ENCODE measurements around the gene FBXO15. TPM values are rescaled to one million over a fixed set of nuclear protein-coding genes. Genes with fewer than 3 reads are reported as not detected.

The FBXO15 gene
- total RNA-seq, 1 donor from 2014 or later = 0.57 TPM

GRCh38 chr18:74154716-74155115, 7.1 kb upstream of the FBXO15 start:
- H3K27me3 Mint-ChIP-seq (ENCODE audit: low read depth) = no peaks in the 10 kb centered on the region
- H3K27ac Mint-ChIP-seq (ENCODE audit: unreplicated experiment) = no peak overlapping the region
- no peaks in the 10 kb centered on the region for H3K9me3 Mint-ChIP-seq (ENCODE audit: low read depth)
- TF ChIP-seq, protein P1, sequence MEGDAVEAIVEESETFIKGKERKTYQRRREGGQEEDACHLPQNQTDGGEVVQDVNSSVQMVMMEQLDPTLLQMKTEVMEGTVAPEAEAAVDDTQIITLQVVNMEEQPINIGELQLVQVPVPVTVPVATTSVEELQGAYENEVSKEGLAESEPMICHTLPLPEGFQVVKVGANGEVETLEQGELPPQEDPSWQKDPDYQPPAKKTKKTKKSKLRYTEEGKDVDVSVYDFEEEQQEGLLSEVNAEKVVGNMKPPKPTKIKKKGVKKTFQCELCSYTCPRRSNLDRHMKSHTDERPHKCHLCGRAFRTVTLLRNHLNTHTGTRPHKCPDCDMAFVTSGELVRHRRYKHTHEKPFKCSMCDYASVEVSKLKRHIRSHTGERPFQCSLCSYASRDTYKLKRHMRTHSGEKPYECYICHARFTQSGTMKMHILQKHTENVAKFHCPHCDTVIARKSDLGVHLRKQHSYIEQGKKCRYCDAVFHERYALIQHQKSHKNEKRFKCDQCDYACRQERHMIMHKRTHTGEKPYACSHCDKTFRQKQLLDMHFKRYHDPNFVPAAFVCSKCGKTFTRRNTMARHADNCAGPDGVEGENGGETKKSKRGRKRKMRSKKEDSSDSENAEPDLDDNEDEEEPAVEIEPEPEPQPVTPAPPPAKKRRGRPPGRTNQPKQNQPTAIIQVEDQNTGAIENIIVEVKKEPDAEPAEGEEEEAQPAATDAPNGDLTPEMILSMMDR (IDR thresholded peaks at IDR 0.05) = no peak
- no peak for DNase-seq (ENCODE audit: low spot score)
- no peak overlapping the region for H3K4me3 Mint-ChIP-seq (ENCODE audit: unreplicated experiment)
- H3K4me1 Mint-ChIP-seq (ENCODE audit: low read depth) = peaks cover 27% of the 10 kb centered on the region
- peaks cover 16% of the 10 kb centered on the region for H3K36me3 Mint-ChIP-seq (ENCODE audit: low read depth)

GRCh38 chr18:74153793-74154192, 6.2 kb upstream of the FBXO15 start:
- H3K4me3 Mint-ChIP-seq (ENCODE audit: unreplicated experiment) = no peak overlapping the region
- no peaks in the 10 kb centered on the region for H3K27me3 Mint-ChIP-seq (ENCODE audit: low read depth)
- no peaks in the 10 kb centered on the region for H3K9me3 Mint-ChIP-seq (ENCODE audit: low read depth)

GRCh38 chr18:74153377-74153776, 5.7 kb upstream of the FBXO15 start:
- DNase-seq (ENCODE audit: low spot score) = no peak
- TF ChIP-seq, protein P1 (IDR thresholded peaks at IDR 0.05) = no peak
- H3K9me3 Mint-ChIP-seq (ENCODE audit: low read depth) = no peaks in the 10 kb centered on the region
- H3K4me3 Mint-ChIP-seq (ENCODE audit: unreplicated experiment) = no peak overlapping the region
- H3K36me3 Mint-ChIP-seq (ENCODE audit: low read depth) = peaks cover 11% of the 10 kb centered on the region
- H3K27ac Mint-ChIP-seq (ENCODE audit: unreplicated experiment) = no peak overlapping the region
- H3K4me1 Mint-ChIP-seq (ENCODE audit: low read depth) = peaks cover 38% of the 10 kb centered on the region
- no peaks in the 10 kb centered on the region for H3K27me3 Mint-ChIP-seq (ENCODE audit: low read depth)

More at GRCh38 chr18:74153793-74154192, 6.2 kb upstream of the FBXO15 start:
- Mint-ChIP-seq H3K4me1 (ENCODE audit: low read depth) (peaks cover 36% of the 10 kb centered on the region), H3K36me3 (ENCODE audit: low read depth) (peaks cover 12% of the 10 kb centered on the region), H3K27ac (ENCODE audit: unreplicated experiment) (no peak overlapping the region)
- no peak for DNase-seq (ENCODE audit: low spot score)
- TF ChIP-seq, protein P1 (IDR thresholded peaks at IDR 0.05) = no peak

GRCh38 chr18:74152857-74153256, 5.2 kb upstream of the FBXO15 start:
- Mint-ChIP-seq H3K36me3 (ENCODE audit: low read depth) (peaks cover 6% of the 10 kb centered on the region), H3K4me3 (ENCODE audit: unreplicated experiment) (no peak overlapping the region), H3K27me3 (ENCODE audit: low read depth) (no peaks in the 10 kb centered on the region), H3K4me1 (ENCODE audit: low read depth) (peaks cover 38% of the 10 kb centered on the region), H3K9me3 (ENCODE audit: low read depth) (no peaks in the 10 kb centered on the region), H3K27ac (ENCODE audit: unreplicated experiment) (no peak overlapping the region)
- TF ChIP-seq, protein P1 (IDR thresholded peaks at IDR 0.05) = no peak
- no peak for DNase-seq (ENCODE audit: low spot score)

GRCh38 chr18:74152270-74152669, 4.6 kb upstream of the FBXO15 start:
- H3K36me3 Mint-ChIP-seq (ENCODE audit: low read depth) = peaks cover 5% of the 10 kb centered on the region
- no peak overlapping the region for H3K27ac Mint-ChIP-seq (ENCODE audit: unreplicated experiment)
- H3K4me3 Mint-ChIP-seq (ENCODE audit: unreplicated experiment) = no peak overlapping the region
- no peak for DNase-seq (ENCODE audit: low spot score)
- TF ChIP-seq, protein P1 (IDR thresholded peaks at IDR 0.05) = no peak
- no peaks in the 10 kb centered on the region for H3K27me3 Mint-ChIP-seq (ENCODE audit: low read depth)
- no peaks in the 10 kb centered on the region for H3K9me3 Mint-ChIP-seq (ENCODE audit: low read depth)
- H3K4me1 Mint-ChIP-seq (ENCODE audit: low read depth) = peaks cover 39% of the 10 kb centered on the region
